ENCODE results near the gene TRIM68.

The TRIM68 gene

DNA sequence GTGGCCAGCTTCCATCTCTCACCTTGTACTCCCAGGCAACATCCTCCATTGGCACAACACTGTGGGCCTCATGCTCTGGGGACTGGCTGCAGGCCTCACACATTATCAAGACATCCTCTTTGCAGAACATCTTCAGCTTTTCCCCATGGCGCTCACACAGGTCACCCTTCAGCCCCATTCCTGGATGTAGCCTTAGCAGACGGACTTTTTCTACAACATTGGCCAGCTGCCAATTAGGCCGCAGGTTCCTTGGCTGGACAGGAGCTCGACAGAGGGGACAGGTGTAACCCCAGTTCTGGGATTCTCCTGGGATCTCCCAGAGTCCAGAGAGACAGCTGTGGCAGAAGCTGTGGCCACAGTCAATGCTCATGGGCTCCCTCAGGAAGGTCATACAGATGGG lies 3.0 kb downstream of the TRIM68 start:
- no peak for DNase-seq

DNA sequence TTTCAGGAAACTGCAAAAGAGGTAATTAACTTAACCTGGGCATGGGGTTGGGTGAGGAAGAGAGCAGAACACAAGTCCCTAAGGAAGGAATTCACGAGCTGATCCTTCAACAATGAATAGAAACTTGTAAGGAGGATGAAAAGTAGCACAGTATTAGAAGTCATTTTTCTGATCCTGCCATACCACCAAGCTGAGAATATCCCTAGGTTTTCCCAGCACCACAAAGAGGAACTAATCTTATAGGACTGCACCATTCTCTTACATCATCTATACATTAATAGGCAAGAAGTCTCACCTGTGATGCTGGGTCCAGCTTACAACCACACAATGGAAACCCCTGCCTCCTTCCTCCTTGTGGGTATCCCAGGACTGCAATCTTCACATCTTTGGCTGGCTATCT lies 14.3 kb downstream of the TRIM68 start, which contains the start of gene OR52I1:
Gene OR52I1, plus strand, starts transcription at position 301 of the 400 bp plus-strand sequence. Its CDS starts 0 bp downstream, at position 301.
- DNase-seq, result no peak

DNA sequence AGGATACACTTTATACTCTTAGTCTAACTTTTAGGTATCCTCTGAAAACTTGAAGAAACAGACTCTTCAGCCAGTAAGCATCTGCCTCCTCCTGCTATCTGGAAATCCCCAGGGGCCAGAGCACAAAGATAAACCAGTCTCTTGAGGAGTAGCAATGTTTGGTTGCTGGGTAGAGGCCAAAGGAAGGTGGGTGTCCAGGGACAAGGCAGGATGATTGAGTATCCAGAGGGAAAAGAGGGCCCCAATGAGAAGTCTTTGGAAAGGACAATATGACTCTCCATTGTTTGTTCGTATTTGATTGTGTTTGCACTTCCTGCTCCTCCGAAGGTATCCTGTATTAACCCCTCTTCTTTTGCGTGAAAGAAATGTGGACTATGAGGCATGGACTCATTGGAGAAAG lies 19.0 kb downstream of the TRIM68 start:
- DNase-seq, result no peak

DNA sequence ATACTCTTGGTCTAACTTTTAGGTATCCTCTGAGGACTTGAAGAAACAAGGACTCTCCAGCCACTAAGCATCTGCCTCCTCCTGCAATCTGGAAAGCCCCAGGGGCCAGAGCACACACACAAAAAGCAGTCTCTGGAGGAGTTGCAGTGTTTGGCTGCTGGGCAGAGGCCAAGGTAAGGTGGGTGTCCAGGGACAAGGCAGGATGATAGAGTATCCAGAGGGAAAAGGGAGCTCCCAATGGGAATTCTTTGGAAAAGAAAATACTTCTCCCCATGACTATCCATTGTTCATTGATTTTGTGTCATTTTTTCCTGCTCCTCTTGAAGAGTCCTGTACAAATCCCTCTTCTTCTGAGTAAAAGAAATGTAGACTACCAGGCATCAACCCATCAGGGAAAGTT lies 26.6 kb downstream of the TRIM68 start, which contains the start of gene OR52I2:
Gene OR52I2, plus strand, starts transcription at position 301 of the 400 bp plus-strand sequence.
- no peak for DNase-seq

DNA sequence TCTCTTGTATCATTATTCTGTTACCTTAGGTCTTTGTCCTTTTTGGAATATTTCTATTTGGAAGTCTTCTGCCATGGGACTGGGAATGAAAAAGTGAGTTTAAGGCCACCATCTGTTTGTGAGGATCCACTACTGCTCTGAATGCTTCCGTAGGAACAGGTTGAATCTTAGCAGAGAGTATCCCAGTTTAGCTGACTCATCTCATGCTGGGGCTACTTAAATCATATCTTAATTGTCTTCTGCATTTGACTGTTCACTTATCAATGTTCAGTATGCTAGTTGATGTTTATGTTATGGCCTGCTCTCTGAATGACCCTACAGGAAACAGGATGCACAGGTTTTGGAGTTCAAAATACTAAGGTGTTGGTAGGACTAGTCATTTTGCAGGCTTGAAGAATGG lies 27.9 kb downstream of the TRIM68 start:
- no peak for DNase-seq

DNA sequence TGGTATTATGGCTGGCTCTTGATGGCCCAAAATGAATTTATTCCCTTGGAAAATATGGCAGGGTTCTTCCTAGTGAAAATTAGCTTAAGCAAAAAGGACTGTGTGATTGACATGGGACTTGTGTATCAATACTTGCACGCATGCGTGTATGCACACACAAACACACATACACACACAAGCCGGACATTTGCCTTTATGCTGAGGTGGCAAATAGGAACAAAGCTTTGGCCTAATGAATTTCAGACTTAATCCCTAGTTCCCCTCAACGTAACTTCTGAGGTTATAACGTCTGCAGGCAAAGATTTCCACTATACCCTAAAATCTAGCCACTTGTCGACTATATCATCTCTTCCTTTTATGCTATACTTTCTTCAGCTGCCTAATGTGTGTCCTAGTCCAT lies 29.4 kb downstream of the TRIM68 start:
- DNase-seq, result no peak

DNA sequence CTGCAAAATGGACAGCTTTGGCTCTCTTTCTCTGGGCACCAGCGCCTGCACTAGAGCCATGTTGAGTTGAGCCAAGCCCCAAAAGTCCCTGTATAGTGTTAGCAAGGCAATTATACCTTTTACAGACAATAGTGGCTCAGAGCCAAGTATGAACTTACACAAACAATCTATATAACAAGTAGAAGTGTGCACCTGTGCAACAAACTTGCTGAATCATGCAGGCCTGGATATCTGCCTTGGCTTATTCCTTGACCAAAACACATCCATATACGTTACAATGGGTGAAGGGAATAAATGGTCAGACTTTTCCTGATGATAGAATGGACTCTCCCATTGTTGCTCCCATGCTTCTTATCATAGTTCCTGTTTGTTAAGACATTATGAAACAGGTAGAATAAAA lies 30.3 kb downstream of the TRIM68 start:
- peak; percentile 15 for DNase-seq

DNA sequence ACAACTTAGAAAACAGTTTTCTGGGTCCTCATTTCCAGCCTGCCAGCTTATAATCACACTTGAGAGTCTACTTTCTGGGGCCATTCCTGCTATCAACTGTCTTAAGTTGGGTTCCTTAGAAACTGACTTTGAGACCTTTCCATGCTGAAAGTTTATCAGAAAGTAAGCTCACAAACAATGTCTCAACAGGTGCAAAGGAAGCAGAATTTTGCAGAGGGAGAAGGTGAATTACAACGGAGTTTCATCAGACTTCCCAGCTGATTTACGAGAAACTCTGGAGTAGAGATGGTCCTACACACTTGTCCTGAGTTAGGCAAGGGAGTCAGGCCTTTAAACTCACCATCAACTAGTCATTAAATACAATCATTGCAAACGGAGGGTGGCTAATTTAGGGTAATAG lies 31.2 kb downstream of the TRIM68 start:
- no peak for DNase-seq

DNA sequence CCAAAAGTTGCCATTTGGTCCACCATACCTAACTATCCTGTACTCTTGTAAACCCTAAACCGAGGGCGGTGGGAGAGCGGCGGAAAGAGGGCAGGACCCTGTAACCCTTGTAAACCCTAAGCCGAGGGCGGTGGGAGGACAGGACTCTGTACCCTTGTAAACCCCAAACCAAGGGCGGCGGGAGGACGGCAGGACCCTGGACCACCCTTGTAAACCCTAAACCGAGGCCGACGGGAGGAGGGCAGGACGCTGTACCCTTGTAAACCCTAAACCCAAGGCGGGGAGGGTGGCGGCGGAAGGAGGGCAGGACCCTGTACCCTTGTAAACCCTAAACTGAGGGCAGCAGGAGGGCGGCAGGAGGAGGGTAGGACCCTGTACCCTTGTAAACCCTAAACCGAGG lies 39.0 kb downstream of the TRIM68 start:
- DNase-seq, result no peak

DNA sequence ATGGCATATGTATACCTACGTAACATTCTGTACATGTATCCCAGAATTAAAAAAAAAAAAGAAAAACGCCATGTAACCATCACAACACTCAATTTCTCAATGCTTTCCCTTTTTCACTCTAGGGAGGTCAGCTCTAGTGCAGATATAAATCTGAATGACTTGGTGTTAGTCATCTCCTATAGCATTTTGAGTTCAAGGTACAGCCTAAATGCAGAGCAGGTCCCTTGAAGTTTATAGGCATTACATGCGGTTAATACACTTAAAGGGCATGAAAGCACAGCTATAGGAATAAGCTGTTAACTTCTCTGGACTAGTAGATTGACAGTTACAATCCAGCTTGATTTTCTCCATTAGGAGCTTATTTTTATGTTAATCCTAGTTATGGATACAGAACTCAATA lies 42.7 kb downstream of the TRIM68 start:
- no peak for DNase-seq

DNA sequence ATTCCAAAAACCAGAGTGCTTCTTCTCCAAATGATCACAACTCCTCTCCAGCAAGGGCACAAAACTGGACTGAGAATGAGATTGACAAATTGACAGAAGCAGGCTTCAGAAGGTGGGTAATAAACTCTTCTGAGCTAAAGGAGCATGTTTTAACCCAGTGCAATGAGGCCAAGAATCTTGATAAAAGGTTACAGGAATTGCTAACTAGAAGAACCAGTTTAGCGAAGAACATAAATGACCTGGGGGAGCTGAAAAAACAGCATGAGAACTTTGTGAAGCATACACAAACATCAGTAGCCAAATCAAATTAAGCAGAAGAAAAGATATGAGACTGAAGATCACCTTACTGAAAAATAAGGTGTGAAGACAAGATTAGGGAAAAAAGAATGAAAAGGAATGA lies 47.6 kb downstream of the TRIM68 start:
- no peak for DNase-seq

DNA sequence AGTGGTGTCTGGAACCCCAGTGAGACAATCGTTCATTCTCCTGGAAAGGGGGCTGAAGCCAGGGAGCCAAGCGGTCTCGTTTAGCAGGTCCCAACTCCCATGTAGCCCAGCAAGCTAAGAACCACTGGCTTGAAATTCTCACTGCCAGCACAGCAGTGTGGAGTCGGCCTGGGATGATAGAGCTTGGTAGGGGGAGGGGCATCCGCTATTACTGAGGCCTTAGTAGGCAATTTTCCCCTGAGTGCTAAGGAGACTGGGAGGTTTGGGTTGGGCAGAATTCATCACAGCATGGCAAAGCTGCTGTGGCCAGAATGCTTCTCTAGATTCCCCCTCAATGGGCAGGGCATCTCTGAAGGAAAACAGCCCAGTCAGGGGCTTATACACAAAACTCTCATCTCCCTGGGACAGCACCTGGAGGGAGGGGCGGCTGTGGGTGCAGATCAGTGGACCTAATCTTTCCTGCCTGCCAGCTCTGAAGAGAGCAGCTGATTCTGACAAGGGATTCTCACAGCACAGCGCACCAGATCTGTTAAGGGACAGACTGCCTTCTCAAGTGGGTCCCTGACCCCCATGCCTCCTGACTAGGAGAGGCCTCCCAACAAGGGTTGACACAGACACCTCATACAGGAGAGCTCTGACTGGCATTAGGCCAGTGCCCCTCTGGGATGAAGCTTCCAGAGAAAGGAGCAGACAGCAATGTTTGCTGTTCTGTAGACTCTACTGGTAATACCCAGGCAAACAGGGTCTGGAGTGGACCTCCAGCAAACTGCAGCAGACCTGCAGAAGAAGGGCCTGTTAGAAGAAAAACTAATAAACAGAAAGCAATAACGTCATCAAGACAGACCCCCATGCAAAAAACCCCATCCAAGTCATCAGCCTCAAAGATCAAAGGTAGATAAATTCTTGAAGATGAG lies 48.2 kb downstream of the TRIM68 start:
- DNase-seq, result no peak

DNA sequence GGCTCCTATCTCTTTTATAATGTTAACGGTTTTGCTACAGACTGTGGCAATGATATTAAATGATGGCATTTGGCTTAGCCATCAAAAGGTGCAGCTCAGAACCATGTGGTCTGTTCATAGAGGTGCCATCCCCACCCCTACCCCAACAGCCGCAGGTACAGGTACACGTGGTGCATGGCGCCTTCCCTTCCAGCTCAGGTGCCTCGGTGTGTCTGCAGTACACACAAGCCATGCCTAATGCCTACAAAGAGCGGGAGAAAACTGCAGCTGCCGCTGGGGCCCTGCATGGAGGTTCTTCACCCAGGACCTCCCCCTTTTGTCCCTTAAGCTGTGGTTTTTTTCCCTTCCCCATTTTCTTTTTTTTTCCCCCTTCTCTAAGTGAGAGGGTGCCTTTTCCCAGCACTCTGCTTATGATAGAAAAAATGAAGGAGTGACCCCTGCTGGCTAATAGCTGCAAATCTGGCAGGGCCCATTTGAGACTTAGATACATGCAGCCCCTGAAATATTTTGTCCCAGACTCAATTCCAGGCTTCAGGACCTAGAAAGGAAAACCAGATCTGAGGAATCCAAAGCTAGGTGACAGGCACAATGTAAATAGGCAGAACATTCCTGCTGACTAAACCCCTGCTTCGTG lies 56.6 kb downstream of the TRIM68 start:
- DNase-seq, result no peak

Measured in NCI-H345 (cell line).